ENCODE measurements around the gene PDCL3. TPM values are rescaled to one million over a fixed set of nuclear protein-coding genes. Genes with fewer than 3 reads are reported as not detected.

PDCL3 gene
- 10 to 100 TPM; 43.0 to 45.6 TPM for total RNA-seq

DNA sequence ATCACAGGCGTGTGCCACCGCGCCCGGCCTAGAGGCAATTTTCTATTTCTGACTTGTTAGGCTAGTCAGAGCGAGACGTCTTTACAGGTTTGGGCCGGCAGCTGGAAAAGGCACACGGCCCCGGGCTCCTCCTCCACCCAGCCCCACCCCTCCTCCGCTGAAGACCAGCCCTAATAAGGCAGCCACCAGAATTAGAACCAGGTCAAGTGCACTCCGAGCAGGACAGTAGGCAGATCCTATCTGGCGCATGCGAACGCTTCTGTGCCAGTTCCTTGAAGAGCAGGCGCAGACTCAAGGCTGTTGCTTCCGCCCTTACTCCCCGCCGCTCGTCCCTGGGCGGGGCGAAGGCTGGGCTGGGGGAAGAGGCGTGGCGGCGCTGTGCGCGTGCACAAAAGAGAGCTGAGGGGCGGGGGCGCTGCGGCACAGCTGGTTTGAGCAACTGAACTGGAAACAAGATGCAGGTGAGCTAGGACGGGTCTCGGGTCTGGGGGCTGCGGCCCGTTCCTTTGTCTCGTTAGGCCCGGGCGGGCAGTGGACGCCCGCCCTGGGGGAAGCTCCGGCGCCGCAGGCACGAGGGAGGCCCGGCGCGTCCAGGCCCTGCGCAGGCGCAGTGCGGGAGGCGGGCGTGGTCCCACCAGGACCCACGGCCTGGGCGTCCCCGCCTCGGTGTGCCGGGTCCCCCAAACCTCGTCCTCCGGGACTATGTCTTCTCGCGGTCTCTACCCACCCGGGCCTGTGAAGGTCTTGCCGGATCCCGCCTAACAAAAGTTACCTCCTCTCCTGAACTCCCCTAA lies at the start of gene PDCL3:
TSS of gene PDCL3 (plus strand) at position 381 of the 794 bp plus-strand sequence. CDS start at position 456, 75 bp downstream.
- ChIA-PET CTCF (interaction anchor here (0.8 to 1.3 kb wide), 4 partner anchors 12 to 25 kb away, joined by 3 to 4 read pairs (median 3); no protein-coding TSS in a partner anchor), POLR2A (interaction anchor here (0.6 to 1.9 kb wide), 5 partner anchors 18 to 439 kb away, joined by 3 to 11 read pairs (median 6); partner anchors contain the start of genes CHST10 and RPL31)

DNA sequence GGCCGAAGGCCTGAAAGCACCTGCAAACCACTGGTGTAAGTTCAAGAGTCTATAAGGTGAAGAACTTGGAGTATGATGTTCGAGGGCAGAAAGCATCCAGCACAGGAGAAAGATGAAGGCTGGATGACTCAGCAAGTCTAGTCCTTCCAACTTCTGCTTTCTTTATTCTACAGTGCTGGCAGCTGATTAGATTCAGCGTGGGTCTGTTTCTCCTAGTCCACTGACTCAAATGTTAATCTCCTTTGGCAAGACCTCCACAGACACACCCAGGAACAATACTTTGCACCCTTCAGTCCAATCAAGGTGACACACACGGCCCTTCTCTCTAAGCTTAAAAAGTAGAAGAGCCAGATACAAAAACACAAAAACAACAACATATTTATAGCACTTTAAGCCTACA lies 49.1 kb upstream of the PDCL3 start:
- ChIA-PET POLR2A (no interaction called here), CTCF (no interaction called here)

DNA sequence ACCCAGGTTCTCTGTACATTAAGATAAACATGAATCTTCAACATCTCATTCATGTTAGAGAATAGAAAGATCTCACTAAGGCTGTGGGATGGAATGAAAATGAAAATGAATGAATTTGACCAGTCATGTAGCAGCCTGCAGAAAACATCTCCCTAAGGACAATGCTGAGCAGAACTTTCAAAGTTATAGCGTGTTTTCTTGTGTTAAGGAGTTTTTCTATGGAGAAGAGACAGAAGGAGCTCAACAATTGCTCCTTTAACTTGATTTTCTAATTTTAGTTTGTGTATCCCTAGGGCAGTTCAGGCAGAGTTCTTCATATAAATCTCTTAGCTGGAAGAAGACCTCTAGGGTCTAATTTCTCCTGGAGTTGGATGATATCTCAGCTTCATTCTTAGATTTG lies 45.2 kb upstream of the PDCL3 start:
- CTCF ChIA-PET, result no interaction called here
- POLR2A ChIA-PET, result no interaction called here

DNA sequence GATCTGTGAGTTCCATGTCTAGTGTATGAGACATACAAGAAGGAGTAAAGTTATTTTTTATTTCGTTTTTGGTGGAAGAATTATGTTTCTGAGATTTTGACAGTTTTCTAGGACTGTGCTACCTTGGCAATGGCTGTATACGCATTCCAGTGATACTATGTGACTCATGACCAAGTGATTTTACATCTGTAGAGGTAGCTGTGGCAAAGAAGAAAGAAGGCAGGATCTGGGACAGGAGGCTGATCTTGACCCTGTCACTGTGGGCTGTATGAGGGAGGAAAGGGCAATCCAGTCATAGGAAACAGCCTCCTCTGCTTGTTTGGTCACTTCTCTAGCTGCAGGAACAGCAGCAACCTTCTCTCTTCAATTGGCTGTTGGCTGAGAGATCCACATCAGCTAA lies 44.0 kb upstream of the PDCL3 start:
- CTCF ChIA-PET, result no interaction called here
- POLR2A ChIA-PET, result no interaction called here

DNA sequence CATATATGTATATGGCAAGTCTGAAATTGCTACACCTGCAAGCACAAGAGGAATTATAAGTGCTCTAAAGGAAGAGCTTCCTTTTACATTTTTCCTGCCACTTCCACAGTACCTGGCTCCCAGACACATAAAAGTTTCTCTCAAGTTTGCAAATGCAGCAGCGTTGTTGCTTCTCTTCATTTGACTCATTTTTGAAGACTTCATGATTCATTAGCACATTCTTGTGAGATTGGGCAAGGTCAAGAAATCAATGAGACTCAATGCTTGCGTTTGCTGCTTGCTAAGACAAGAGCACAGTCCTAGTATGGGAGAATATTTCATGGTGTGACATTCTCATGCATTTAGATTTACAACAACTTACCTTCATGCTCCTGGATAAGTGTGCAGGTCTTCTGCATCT lies 42.6 kb upstream of the PDCL3 start:
- ChIA-PET POLR2A (no interaction called here), CTCF (no interaction called here)

DNA sequence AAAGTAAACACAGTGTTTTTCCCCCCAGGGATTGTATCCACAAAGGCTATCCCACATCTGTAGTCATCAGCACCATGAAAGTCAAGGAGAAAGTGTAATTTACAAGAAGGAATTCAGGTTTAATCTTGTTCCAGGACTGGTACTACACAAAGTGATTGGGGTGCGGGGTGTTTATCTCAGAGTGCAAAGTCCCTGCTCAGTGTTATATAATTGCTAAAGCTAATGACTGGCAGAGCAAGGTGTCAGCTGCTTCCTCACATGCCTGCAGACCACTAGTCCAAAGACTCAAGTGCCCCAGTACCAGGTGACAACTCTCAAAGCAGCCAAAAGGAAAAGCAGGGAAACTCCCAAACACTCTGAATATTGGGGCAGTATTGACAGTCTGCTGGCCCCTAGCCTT lies 40.4 kb upstream of the PDCL3 start:
- ChIA-PET CTCF (no interaction called here), POLR2A (no interaction called here)

DNA sequence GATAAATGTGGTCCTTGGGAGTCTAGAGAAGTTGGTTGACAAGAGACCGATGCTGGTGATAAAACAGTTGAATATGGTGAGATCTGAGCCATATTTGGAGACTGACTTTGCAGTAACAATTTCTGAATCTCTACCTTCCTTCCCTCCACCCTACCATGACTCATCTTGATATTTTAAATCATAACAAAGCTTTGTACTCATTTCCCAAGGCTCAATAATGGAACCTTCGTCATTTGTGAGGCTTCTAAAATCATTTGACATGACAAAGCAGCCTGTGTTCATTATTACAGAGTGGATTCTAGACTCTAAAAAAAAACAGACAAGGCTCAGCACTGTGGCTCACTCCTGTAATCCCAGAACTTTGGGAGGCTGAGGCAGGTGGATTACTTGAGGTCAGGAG lies 38.5 kb upstream of the PDCL3 start:
- CTCF ChIA-PET, result no interaction called here
- POLR2A ChIA-PET, result no interaction called here

DNA sequence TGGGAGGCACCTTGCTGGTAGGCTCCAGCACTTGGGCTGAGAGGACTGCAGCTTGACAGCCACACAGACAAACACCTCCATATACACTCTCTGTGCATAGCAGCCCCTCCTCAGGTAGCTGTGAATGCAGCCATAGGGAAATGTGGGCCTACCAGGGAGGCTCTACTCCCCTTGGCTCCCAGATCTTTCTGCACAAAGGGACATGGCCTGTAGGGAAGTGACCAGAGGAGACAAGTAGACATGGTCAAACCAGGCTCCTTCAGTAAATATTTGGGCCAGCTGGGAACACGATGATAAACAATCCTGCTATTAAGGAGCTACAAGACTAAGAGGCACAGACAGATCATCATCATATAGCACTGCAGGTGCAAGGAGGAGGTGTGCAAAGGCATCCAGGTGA lies 35.9 kb upstream of the PDCL3 start:
- POLR2A ChIA-PET, result no interaction called here
- CTCF ChIA-PET, result no interaction called here

DNA sequence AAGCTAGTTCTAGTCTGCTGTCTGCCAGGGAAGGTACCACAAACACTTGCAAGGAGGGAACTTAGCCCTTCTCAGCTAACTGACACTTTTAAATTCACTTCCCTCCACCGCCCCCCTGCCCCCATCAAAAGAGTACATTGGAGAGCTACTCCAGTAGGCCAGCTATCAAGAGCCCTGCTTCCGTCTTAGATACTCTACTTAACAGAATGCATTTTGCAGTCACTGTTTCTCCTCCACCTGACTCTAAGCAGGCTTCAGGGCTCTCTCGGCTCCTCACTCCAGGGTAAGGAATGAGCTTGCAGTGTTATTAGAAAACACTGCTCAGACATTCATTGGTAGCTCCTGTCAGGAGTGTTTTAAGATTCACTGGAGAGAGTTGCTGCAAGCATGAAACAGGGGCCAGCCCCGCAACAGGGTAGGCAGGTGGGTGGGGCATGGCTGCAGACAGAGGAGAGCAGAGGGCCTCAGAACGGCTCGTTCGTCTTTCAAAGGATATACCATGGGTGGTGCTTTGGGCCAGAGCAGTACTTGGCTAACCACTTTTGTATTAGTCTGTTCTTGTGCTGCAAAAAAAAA lies 35.3 kb upstream of the PDCL3 start:
- CTCF ChIA-PET, result no interaction called here
- POLR2A ChIA-PET, result no interaction called here

DNA sequence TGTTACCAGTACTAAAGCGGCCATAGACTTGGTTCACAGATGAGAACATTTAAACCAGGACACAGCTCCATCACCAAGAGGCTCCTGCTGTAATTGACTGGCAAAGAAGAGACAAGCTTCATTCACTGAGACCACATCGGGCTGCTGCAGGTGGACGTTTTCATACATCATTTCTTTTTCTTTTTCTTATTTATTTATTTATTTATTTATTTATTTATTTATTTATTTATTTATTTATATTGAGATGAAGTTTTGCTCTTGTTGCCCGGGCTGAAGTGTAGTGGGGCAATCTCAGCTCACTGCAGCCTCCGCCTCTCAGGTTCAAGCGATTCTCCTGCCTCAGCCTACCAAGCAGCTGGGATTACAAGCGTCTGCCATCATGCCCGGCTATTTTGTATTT lies 33.6 kb upstream of the PDCL3 start:
- POLR2A ChIA-PET, result no interaction called here
- CTCF ChIA-PET, result no interaction called here

DNA sequence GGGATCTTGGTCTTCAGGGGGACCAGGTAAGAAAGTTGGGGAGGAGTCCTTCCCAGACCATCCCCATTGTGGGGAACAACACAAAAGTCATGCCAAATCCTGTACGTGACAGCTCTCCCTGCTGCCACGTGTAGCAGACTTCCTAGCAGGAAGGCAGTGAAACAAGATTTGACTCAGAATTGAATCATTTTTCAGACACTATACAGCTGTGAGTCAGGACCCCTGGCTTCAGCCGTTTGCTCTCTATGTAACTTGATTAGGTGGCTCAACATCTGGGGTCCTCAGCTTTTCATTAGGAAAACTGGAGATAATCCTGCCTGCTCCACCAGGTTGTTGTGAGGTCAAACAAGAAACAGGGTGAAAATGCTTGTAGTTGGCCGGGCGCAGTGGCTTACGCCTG lies 32.9 kb upstream of the PDCL3 start:
- ChIA-PET CTCF (interaction anchor here (0.7 kb wide), 1 partner anchor 477 kb away, joined by 3 read pairs; no protein-coding TSS in a partner anchor), POLR2A (no interaction called here)

DNA sequence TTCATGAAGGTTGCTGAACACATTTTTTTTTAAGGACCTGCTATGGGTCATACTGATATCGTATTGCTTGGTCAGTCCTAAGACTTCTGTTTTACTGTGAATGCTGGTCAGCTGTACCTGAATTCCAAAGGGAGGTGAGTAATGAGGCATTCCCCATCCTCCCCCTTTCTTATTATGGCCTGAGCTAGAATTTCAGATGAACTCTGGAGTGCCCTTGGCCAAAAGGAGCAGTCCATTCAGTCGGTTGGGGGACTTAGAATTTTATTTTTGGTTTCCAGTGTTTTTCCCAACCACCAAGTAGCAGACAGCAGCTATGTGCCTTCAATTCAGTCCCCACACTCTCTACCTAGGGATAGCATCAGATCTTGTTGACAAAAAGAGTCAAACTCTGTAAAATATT lies 26.9 kb upstream of the PDCL3 start:
- CTCF ChIA-PET, result no interaction called here
- POLR2A ChIA-PET, result no interaction called here

DNA sequence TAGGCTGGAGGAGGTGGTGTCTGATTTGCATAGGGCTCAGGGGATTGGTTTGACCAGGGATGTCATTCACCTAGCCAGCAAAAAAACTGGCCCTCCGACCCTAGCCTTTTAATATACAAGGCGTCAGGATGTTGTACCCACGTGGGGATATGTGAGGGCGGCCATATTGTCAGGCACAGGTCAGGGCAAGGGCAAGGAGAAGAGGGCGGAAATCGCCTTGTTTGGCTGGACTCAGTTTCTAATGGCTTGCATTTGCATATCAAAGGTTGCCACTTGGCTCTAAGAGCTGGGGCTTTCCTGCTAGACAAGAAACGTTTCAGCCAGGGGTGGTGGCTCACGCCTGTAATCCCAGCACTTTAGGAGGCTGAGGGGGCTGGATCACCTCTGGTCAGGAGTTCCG lies 24.9 kb upstream of the PDCL3 start:
- ChIA-PET POLR2A (no interaction called here), CTCF (no interaction called here)

DNA sequence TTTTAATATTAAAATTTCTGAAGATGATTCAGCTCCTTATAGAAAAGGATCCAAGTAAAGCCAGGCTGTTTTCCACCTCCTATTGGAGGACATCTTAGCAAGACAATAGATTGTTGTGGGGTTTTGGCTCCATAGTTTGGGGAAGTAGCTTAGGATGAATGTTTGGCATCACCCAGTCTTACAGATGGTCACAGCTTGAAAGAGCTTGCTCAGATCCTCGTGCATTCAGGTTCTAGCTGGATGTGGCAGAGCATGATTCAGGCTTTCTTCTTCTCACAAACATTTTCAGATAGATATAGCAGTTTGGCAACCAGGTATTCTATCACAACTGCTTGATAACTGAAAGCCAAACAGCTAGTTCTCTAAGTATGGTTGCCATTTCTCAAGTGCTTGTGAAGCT lies 23.6 kb upstream of the PDCL3 start:
- CTCF ChIA-PET, result no interaction called here

DNA sequence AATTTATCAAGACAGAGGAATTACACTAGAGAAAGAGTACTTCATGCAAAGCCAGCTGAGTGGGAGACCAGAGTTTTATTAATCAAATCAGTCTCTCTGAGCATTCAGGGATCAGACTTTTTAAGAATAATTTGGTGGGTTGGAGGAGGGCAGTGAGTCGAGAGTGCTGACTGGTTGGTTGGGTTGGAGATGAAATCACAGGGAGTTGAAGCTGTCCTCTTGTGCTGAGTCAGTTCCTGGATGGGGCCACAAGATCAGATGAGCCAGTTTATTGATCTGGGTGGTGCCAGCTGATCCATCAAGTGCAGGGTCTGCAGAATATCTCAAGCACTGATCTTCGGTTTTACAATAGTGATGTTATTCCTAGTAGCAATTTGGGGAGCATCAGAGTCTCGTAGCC lies 21.4 kb upstream of the PDCL3 start:
- CTCF ChIA-PET, result interaction anchor here (0.6 kb wide), 1 partner anchor 638 kb away, joined by 4 read pairs; no protein-coding TSS in a partner anchor

More for the DNA sequence above, 23.6 kb upstream of the PDCL3 start:
- POLR2A ChIA-PET, result no interaction called here

DNA sequence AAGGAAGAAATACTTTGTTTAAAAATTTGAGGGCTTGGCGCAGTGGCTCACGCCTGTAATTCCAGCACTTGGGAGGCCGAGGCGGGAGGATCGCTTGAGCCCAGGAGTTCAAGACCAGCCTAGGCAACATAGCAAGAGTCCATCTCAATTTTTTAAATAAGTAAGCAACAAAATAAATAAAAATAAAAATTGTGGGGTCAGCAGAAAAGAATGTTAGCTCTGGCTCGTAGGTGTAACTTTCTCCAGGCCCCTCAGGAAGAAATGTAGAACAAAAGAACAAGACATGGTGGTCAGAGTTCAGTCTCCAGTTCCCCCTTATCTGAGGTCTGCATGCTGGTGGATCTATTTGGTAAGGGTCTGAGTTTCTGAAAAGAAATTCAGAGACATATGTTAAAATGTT lies 20.4 kb upstream of the PDCL3 start:
- ChIA-PET CTCF (no interaction called here), POLR2A (no interaction called here)

More for the DNA sequence above, 21.4 kb upstream of the PDCL3 start:
- POLR2A ChIA-PET, result no interaction called here

DNA sequence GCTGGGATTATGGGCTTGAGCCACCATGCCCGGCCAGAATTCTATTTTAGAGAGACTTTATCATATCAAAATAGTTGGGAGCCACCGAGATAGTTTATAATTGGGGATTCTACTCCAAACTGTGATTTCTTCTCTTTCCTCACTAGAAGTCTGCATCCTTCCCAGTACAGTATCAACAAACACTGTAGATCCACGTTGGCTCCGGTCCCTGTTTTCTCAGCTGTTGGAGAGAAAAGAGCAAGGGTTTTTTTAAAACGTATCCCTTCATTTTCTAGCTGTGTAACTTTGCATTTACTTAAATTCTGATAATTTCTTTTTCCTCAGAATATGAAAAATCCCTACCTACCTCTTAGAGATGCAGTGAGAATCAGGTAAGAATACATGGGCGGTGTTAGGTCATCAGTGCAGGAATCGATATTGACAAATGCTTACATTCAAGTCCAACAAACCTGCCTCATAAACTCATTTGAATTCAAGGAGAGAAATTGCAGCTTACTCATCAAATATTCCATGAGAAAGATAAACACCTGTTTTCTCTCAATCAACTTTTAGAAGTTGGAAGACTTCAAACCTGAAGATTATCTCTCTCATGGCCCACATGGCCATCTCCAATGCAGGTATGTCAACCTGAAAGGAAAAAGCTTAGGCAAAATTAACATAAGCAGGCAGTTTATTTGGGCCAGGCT lies 17.7 kb upstream of the PDCL3 start:
- CTCF ChIA-PET, result interaction anchor here (1.2 kb wide), 1 partner anchor 49 kb away, joined by 3 read pairs; no protein-coding TSS in a partner anchor
- POLR2A ChIA-PET, result no interaction called here

DNA sequence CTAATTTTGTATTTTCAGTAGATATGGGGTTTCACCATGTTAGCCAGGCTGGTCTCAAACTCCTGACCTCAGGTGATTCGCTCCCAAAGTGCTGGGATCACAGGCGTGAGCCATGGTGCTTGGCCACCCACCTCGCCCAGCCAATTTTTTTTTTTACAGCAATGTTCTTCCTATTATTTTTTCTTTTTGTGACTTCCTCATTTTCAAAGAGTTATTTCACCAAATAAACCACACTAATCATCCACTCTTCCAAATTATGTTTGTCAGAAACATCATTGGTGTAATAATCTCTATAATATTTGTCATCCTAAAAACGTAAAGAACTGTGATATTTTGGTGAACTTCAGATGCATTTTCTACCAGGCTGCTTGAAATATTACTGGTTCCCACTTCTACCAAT lies 16.3 kb upstream of the PDCL3 start:
- ChIA-PET POLR2A (no interaction called here), CTCF (no interaction called here)

DNA sequence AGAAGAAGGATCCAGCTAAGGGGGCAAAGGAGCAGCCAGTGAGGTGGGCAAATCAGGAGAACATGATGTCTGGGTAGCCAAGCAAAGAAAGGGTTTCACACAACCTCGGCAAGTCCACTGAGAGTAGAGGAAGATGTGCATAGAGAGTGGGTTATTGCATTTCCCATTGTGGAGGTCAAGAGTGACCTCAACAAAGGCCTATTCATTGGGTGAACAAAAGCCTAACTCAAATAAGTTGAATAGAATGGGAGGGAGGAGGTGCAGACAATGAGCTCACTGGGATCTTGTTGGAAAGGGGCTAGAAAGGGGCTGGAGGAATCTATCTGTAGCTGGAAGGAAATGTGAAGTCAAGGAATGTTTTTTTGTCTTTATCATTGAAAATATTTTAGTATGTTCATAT lies 14.0 kb upstream of the PDCL3 start:
- CTCF ChIA-PET, result interaction anchor here (0.6 kb wide), 1 partner anchor 138 kb away, joined by 3 read pairs; no protein-coding TSS in a partner anchor
- POLR2A ChIA-PET, result no interaction called here

DNA sequence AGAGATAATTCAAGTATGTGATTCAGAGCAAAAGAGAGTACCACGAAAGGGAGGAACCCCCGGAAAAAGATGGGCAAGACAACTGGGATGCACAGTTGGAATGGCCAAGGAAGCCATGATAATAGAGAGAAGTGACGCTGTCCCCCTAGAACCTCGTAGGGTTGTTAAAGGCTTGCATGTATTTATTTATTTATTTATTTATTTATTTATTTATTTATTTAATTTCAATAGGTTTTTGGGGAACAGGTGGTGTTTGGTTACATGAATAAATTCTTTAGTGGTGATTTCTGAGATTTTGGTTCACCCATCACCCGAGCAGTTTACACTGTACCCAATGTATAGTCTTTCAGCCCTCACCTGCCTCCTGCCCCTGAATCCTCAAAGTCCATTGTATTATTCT lies 11.5 kb upstream of the PDCL3 start:
- ChIA-PET CTCF (interaction anchor here (0.7 kb wide), 2 partner anchors 56 to 169 kb away, joined by 3 read pairs; no protein-coding TSS in a partner anchor), POLR2A (no interaction called here)

DNA sequence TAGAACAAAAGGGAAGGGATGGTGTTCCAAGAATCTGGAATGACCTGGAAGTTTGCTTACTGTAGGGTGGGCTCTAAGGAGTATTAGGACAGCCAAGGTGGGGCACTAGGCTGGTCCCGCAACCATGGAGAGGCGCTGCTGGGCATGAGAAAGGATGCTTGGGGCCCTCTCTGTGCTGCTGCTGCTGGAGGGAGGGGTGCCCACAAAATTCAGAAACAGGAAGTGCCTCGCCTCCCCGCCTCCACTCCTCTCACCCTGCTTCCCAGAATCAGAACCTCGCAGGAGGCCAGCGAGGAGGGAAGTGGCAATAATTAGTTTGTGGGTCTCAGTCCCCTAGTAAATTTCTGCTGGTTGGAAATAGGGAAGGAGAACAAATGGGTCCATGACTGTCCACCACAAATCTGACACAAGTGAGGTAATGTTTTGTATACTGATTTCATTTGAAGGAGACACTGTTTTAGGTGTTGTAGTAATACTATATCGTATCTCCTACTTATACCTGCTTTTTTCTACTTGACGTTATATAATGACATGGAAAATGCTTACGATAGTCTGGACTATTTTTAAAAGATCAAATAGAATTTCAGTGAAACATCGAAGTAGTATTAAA lies 7.9 kb upstream of the PDCL3 start:
- CTCF ChIA-PET, result no interaction called here
- POLR2A ChIA-PET, result no interaction called here

All from activated CD8-positive, alpha-beta memory T cell treated with anti-CD3 and anti-CD28 coated beads for 36 hours (primary cell).